ENCODE results near the gene ZNF662.

Gene ZNF662

DNA sequence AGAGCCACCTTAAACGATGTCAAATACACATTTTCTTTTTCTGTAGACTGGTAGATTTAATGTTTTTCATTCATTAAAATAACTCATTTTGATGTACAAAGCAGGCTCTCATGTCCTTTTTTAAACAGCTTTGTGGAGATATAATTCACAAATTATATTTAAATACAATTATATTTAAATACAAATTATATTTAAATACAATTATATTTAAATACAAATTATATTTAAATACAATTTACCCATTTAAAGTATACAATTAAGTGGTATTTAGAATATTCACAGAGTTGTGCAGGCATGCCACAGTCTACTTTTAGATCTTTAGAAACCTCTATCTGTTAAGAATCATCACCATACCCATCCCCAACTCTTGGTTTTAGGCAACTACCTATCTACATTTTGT, 36.8 kb downstream of the ZNF662 start:
- DNase-seq, result no peak

DNA sequence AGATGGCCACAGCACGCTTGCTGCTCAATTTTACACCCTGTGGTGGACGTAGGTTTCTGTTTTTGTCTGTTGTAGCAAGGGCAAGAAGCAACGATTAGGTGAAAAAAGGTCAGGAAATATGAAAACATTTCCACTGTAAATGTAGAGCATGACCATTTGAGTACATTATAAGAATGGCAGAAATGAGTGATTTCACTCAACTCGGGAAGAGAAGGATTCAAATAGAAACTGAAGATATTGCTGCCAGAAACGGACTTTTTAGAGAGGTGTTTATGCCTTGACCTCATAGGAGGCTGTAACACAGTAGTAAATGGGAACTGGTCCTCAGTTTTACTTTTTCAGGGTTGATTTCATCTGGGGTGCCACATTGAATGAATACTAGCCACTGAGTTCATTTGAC, 40.1 kb downstream of the ZNF662 start:
- no peak for DNase-seq

DNA sequence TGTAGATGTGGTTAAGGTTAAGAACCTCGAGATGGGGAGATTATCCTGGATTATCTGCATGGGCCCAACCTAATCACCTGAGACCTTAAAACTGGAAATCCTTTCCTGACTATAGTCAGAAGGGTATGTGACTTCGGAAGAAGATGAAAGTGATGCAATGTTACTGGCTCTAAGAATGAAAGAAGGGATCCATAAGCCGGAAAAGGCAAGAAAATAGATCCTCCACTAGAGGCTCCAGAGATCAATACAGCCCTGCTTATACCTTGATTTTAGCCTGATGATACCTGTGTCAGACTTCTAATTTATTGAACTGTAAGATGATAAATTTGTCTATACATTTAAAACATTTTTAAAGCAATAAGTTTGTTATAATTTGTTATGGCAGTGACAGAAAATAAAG, 51.6 kb downstream of the ZNF662 start:
- no peak for DNase-seq

DNA sequence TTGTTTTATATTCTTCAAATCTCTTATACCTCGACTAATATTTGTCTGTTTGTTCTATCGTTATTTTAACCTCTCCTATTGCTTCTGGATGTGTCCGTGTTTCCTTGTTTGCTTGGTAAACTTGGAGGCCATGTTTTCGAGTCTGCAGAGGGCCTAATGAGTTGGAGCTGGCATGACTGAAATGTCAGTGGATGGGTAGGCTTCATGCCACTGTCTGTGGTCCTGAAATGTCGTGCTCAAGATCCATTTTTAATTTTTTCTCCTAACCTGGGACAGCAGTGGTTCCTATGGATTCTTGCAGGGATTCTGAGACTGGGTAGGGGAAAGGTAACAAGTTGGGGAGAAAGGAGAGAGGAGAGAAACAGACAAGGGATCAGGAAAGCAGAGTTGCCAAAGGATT, 54.3 kb downstream of the ZNF662 start:
- DNase-seq, result no peak

DNA sequence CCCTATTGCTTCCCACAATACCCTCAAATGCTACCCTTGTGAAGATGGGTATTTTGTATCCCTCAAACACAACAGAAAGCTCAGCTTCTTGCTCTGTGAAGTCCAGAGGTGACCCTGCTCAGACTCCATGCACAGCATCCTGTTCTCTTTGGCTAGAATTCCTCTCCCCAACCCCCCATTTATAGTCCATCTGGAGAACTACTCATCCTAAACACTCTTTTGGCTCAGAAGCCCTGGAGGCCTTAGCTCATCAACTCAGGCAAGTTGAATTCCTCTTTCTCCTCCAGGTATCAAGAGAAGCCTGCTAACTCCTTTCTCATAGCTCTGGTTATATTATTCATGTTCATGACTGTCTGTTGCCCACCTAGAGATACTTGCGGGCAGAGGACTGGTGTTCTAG, 54.8 kb downstream of the ZNF662 start:
- no peak for DNase-seq

DNA sequence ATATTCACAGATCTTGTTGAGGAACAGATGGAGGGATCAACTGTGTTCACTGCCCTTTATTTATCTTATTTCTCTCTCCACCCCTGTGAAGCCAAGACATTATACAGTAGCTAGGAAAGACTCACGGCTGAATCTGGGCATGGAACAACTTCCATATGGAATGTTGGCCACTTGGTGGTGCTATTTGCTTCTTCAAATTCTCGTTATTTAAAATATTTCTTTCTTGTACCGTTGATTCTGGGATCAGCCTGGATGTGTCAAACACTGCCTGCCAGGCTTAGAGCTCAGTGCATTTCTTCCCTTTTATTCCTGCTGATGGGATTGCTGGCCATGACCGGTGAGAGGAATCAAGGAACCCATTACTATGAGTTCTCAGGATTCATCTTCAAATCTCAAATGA, 55.7 kb downstream of the ZNF662 start:
- DNase-seq, result peak; percentile 37

DNA sequence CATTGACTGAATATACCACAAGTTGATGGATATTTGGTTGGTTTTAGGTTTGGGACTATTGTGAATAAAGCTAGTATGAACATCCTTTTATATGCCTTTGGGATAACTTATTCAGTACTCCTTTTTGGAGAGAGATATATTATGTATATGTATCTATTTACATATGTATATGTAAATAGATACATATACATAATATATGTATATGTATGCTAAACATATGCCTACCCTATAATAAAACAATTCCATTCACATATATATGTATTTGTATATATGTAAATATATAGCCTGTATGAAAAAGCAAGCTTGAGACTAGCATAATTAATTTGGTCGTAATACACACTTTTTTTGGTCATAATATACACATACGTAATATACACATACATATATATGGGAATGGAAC, 57.3 kb downstream of the ZNF662 start:
- DNase-seq, result no peak

DNA sequence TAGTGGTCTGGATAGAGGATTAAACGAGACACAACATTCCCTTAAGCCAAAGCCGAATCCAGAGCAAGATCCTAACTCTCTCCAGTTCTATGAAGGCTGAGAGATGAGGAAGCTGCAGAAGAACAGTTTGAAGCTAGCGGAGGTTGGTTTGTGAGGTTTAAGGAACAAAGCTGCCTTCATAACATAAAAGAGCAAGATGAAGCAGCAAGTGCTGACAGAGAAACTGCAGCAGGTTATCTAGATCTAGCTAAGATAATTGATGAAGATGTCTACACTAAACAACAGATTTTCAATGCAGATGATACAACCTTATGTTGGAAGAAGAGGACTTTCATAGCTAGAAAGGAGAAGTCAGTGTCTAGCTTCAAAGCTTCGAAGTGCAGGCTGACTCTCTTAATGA, 58.3 kb downstream of the ZNF662 start:
- DNase-seq, result no peak

Measured in NCI-H69 (cell line).